ENCODE results near the gene LLGL2.

LLGL2 gene

DNA sequence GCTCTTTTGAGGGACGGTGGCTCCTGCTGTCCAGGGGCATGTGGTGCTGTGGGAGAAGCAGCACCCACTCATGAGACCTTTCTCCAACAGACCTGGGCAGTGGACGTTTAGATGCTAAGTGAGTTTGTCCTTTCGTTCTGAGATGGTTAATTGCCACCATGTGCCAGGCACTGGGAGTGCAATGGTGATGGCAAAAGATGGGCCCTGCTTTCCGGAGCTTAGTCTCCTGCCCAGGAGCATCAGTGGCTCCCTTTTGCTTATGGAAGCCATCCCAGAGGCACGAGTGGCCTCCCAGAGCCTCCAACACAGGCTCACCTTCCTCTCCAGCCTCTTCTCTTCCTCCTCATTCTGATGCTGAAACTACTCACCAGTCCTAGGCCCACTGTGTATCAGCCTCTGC lies 38.5 kb upstream of the LLGL2 start:
- H3K27ac ChIP-seq: peak overlapping the region; percentile 91
- H3K36me3 ChIP-seq: peaks cover 11% of the 10 kb centered on the region
- H3K27me3 ChIP-seq: no peaks in the 10 kb centered on the region
- H3K4me3 ChIP-seq (ENCODE audit: low read depth in 1 of 2, low read length in 1 of 2): peak overlapping the region in 1 of 2 experiments; percentile 42
- H3K9me3 ChIP-seq: no peaks in the 10 kb centered on the region
- TF ChIP-seq, protein P1, sequence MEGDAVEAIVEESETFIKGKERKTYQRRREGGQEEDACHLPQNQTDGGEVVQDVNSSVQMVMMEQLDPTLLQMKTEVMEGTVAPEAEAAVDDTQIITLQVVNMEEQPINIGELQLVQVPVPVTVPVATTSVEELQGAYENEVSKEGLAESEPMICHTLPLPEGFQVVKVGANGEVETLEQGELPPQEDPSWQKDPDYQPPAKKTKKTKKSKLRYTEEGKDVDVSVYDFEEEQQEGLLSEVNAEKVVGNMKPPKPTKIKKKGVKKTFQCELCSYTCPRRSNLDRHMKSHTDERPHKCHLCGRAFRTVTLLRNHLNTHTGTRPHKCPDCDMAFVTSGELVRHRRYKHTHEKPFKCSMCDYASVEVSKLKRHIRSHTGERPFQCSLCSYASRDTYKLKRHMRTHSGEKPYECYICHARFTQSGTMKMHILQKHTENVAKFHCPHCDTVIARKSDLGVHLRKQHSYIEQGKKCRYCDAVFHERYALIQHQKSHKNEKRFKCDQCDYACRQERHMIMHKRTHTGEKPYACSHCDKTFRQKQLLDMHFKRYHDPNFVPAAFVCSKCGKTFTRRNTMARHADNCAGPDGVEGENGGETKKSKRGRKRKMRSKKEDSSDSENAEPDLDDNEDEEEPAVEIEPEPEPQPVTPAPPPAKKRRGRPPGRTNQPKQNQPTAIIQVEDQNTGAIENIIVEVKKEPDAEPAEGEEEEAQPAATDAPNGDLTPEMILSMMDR (IDR thresholded peaks at IDR 0.05): no peak
- peaks cover 18 to 21% of the 10 kb centered on the region in 2 experiments for H3K4me1 ChIP-seq (ENCODE audit: control insufficient read depth in 1 of 2, insufficient read depth in 1 of 2, low read depth in 1 of 2, low read length in 1 of 2)

GRCh38 chr17:75487351-75488070 lies 38.0 kb upstream of the LLGL2 start:
- H3K4me3 ChIP-seq (ENCODE audit: low read depth in 1 of 2, low read length in 1 of 2): peak overlapping the region; percentile 32 to 42
- H3K27ac ChIP-seq: peak overlapping the region; percentile 91
- H3K27me3 ChIP-seq: no peaks in the 10 kb centered on the region
- peaks cover 17% of the 10 kb centered on the region for H3K36me3 ChIP-seq
- peaks cover 18 to 21% of the 10 kb centered on the region in 2 experiments for H3K4me1 ChIP-seq (ENCODE audit: control insufficient read depth in 1 of 2, insufficient read depth in 1 of 2, low read depth in 1 of 2, low read length in 1 of 2)
- TF ChIP-seq, protein P1 (IDR thresholded peaks at IDR 0.05): peak; percentile 34
- no peaks in the 10 kb centered on the region for H3K9me3 ChIP-seq

DNA sequence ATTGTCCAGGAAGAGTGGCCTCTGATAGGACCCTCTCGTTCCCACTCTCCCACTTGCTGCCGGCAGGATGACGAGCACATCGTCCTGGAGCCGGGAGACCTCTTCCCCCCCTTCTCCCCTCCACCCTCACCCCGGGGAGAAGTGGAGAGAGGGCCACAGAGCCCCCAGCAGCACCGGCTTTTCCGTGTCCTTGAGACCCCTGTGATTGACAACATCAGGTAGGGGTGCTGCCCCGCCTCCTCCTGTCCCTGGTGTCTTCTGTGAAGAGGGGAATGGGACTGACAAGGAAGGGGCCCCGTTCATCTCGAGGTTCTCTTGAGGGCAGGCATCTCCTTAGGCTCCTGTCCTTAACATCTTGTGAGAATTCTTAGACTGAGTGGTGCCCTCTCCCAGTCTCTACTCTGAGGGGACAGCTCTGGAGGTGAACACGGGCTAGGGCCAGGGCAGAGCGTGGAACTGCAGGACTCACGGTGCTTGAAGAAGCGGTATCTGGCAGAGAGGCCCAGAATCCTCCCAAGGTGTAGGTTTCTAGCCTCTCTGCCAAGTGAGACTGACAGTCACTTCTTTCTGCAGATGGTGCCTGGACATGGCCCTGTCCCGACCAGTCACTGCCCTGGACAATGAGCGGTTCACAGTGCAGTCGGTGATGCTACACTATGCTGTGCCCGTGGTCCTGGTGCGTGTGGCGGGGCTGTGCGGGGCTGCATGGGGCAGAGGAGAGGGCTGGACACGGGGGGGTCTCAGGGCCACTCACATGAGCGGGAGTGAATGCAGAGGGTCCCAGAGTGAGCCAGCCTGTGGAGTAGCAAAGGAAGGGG lies 36.6 kb upstream of the LLGL2 start:
- H3K27me3 ChIP-seq: no peaks in the 10 kb centered on the region
- TF ChIP-seq, protein P1 (IDR thresholded peaks at IDR 0.05): no peak
- H3K4me1 ChIP-seq (ENCODE audit: control insufficient read depth in 1 of 2, insufficient read depth in 1 of 2, low read depth in 1 of 2, low read length in 1 of 2): peaks cover 18 to 21% of the 10 kb centered on the region in 2 experiments
- H3K27ac ChIP-seq: peak overlapping the region; percentile 91
- H3K36me3 ChIP-seq: peaks cover 31% of the 10 kb centered on the region
- no peak overlapping the region for H3K4me3 ChIP-seq (ENCODE audit: low read depth in 1 of 2, low read length in 1 of 2)
- H3K9me3 ChIP-seq: no peaks in the 10 kb centered on the region

DNA sequence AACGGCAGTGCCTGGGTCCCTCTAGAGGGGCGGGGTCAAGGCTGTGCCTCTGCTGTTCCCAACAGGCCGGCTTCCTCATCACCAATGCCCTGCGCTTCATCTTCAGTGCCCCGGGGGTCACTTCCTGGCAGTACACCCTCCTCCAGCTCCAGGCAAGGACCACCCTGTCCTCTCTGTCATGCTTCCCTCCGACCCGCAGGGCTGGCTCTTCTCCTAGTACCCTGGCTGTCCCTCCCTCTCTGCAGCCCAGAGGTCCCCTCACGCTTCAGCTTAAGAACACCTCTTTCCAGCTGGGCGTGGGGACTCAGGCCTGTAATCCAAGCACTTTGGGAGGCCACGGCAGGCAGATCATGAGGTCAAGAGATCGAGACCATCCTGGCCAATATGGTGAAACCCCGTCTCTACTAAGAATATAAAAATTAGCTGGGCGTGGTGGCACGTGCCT lies 36.0 kb upstream of the LLGL2 start:
- no peaks in the 10 kb centered on the region for H3K9me3 ChIP-seq
- TF ChIP-seq, protein P1 (IDR thresholded peaks at IDR 0.05): no peak
- peaks cover 37% of the 10 kb centered on the region for H3K36me3 ChIP-seq
- peaks cover 18 to 21% of the 10 kb centered on the region in 2 experiments for H3K4me1 ChIP-seq (ENCODE audit: control insufficient read depth in 1 of 2, insufficient read depth in 1 of 2, low read depth in 1 of 2, low read length in 1 of 2)
- H3K27me3 ChIP-seq: no peaks in the 10 kb centered on the region
- no peak overlapping the region for H3K27ac ChIP-seq
- H3K4me3 ChIP-seq (ENCODE audit: low read depth in 1 of 2, low read length in 1 of 2): no peak overlapping the region

GRCh38 chr17:75490173-75490743 lies 35.2 kb upstream of the LLGL2 start:
- TF ChIP-seq, protein P1 (IDR thresholded peaks at IDR 0.05): no peak
- Histone ChIP-seq H3K9me3 (no peaks in the 10 kb centered on the region), H3K36me3 (peaks cover 45% of the 10 kb centered on the region), H3K4me1 (ENCODE audit: control insufficient read depth in 1 of 2, insufficient read depth in 1 of 2, low read depth in 1 of 2, low read length in 1 of 2) (peaks cover 18 to 21% of the 10 kb centered on the region in 2 experiments), H3K27me3 (no peaks in the 10 kb centered on the region), H3K27ac (no peak overlapping the region), H3K4me3 (ENCODE audit: low read depth in 1 of 2, low read length in 1 of 2) (no peak overlapping the region)
